Measurements from ENCODE around the gene CMTM2. TPM values are rescaled to one million over a fixed set of nuclear protein-coding genes. Genes with fewer than 3 reads are reported as not detected.

The CMTM2 gene
- total RNA-seq, 4 donors from 2014 or later, result not detected

DNA sequence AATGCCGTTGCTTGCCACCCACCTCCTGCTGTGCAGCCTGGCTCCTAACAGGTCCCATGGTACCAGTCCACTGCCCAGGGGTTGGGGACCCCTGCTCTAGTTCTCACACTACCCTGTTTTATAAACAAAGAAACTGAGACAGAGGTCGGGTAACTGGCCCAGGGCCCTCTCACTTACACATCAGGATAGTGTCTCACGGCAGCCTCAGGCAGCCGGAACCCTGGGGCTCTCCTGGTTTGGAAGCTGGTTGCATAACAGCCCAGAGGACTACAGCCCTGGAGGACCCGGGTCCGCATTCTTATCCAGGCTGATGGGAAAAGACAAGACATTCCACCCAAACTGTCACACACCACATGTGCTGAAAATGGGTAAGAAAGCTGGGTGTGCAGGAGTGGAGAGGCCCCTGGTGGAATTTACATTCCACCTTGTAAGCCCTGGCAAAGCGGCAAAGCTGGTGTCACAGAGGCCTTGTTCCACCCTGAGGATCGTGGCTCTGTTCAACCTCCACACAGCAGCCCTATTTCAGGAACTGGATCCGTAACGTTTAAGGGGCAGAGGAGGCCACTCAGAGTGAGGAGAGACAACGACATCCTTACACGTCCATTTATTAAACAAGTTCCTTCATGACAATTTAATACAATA, 35.0 kb downstream of the CMTM2 start:
- TF ChIP-seq CTCF (IDR thresholded peaks at IDR 0.05; ENCODE audit: low read depth), result no peak

- no peak for TF ChIP-seq CTCF (IDR thresholded peaks at IDR 0.05; ENCODE audit: low read depth)
These were observed 36.9 kb downstream of the CMTM2 start for GRCh38 chr16:66616169-66616568.

GRCh38 chr16:66616592-66616991, 37.3 kb downstream of the CMTM2 start:
- no peak for TF ChIP-seq CTCF (IDR thresholded peaks at IDR 0.05; ENCODE audit: low read depth)

- no peak for TF ChIP-seq CTCF (IDR thresholded peaks at IDR 0.05; ENCODE audit: low read depth)
These were observed 37.8 kb downstream of the CMTM2 start for GRCh38 chr16:66617010-66617434.

GRCh38 chr16:66617728-66618127, 38.5 kb downstream of the CMTM2 start:
- no peak for TF ChIP-seq CTCF (IDR thresholded peaks at IDR 0.05; ENCODE audit: low read depth)

DNA sequence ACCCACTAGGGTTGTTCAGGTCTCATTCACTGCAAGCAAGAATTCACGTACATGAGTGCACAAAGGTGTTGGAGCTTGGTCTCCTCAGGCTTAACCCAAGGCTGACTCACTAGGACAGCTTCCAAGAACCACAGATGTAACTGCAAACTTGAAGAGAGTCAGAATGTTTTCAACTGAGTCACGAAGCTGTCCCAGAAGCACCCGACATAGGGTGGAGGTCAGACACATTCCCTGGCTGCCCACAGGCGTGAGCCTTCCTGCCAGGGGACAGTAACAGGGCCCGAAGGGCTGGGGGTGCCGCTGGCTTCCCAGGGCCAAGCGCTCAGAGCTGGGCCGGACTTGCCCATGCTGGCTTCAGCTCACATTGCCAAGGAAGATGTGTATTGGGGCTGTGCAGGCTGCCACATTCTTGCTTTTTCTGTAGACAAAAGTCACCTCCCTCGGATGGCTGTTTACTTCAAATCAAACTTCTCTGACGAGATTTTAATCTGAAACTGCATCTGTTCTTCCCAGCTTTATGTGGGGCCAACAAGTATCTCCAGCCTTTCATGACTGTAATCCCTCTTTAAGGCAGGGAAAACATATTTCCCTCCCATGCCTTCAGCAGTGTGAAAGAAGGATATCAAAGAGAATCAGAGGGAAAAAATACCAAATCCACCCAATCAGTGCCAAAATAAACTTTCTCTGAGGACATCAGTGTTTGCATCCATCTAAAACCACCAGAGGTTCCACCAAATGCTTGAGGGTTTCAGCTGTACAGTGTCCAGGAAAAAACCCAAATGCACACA, 39.5 kb downstream of the CMTM2 start:
- no peak for TF ChIP-seq CTCF (IDR thresholded peaks at IDR 0.05; ENCODE audit: low read depth)

GRCh38 chr16:66619534-66620428, 40.5 kb downstream of the CMTM2 start:
- TF ChIP-seq CTCF (IDR thresholded peaks at IDR 0.05; ENCODE audit: low read depth), result no peak

Data from subcutaneous adipose tissue (tissue), 4 donors.